Thyroid gland (tissue), 4 donors: ENCODE measurements around the gene FUT3. TPM values are rescaled to one million over a fixed set of nuclear protein-coding genes. Genes with fewer than 3 reads are reported as not detected.

Experiments
- DNase-seq, 2 donors: peaks; one replicate each; pipeline ENCODE4 v3.0.0-alpha.2; 2019
- H3K27ac ChIP-seq, 3 donors: fragments of 200-600 bp; sonication (generic); 1 replicate in 2 of 3; 2 replicates in 1 of 3; pipeline ENCODE4 v1.5.1; 2016 to 2019; ENCODE audit warnings: mild to moderate bottlenecking in 1 of 3, moderate library complexity in 1 of 3
- H3K27me3 ChIP-seq: fragments of 200-600 bp; sonication (generic); one replicate; pipeline ENCODE4 v1.5.1; 2019
- H3K36me3 ChIP-seq, 2 donors: fragments of 200-600 bp; sonication (generic); one replicate each; pipeline ENCODE4 v1.5.1; 2016 to 2019
- H3K4me1 ChIP-seq, 2 donors: fragments of 200-600 bp; sonication (generic); one replicate each; pipeline ENCODE4 v1.5.1; 2017 to 2019
- H3K4me3 ChIP-seq, 3 donors: fragments of 200-600 bp; sonication (generic); replicated peaks in 1 of 3; 1 replicate in 2 of 3; 2 replicates in 1 of 3; pipeline ENCODE4 v1.5.1; 2016; ENCODE audit warnings: mild to moderate bottlenecking in 1 of 3
- H3K9me3 ChIP-seq: fragments of 200-600 bp; sonication (generic); one replicate; pipeline ENCODE4 v1.5.1; 2017
- CTCF ChIP-seq, 6 experiments: fragments of 200-600 bp in 3 of 6; fragments of 450-650 bp in 3 of 6; sonication (generic) in 3 of 6; IDR thresholded peaks; one replicate each; pipeline ENCODE4 v1.5.1; 2016 to 2019; ENCODE audit warnings: antibody characterized with exemption in 6 of 6, mild to moderate bottlenecking in 2 of 6, inconsistent platforms in 1 of 6, moderate library complexity in 1 of 6
- POLR2A ChIP-seq, 2 donors: fragments of 450-650 bp; IDR thresholded peaks; one replicate each; pipeline ENCODE4 v1.6.1; 2017; ENCODE audit warnings: antibody characterized with exemption in 2 of 2, mild to moderate bottlenecking in 2 of 2, moderate library complexity in 1 of 2
- WGBS, 2 donors: methylation state at CpG; one replicate each; pipeline ENCODE4 v1.1.5; 2017; 5-methylcytosine and 5-hydroxymethylcytosine counted together
- intact Hi-C: fragments of 100-400 bp; cut with DNase I; formaldehyde crosslinking; loops from one replicate; pipeline ENCODE4 v1.15.1; 2023
- total RNA-seq, 4 donors: library from RNA; depleted of rRNA; stranded (reverse); fragments of >200 nt; gene quantifications; one replicate each; pipeline ENCODE4 v1.2.3, GENCODE V29; 2016

Gene FUT3
- total RNA-seq, 4 donors from 2014 or later: 0.13 TPM; not detected in 3

- DNase-seq: no peak
- intact Hi-C loops: no loop called here
- H3K4me1 ChIP-seq: no peaks in the 10 kb centered on the region
- no peak overlapping the region for H3K4me3 ChIP-seq
- no peaks in the 10 kb centered on the region for H3K27me3 ChIP-seq
- WGBS, 2 donors: 55 to 56% methylated on average over 15 of the region's 15 CpGs
- no peaks in the 10 kb centered on the region for H3K36me3 ChIP-seq
- H3K9me3 ChIP-seq: no peaks in the 10 kb centered on the region
- no peak overlapping the region for H3K27ac ChIP-seq
- TF ChIP-seq CTCF (IDR thresholded peaks at IDR 0.05) (no peak), POLR2A (IDR thresholded peaks at IDR 0.05) (no peak)
Measured at GRCh38 chr19:5837761-5838352, 13.4 kb downstream of the FUT3 start.

GRCh38 chr19:5832527-5833216 is 18.6 kb downstream of the FUT3 start:
- H3K9me3 ChIP-seq: no peaks in the 10 kb centered on the region
- no peak for TF ChIP-seq POLR2A (IDR thresholded peaks at IDR 0.05)
- no peak for TF ChIP-seq CTCF (IDR thresholded peaks at IDR 0.05)
- no peak overlapping the region for H3K4me3 ChIP-seq
- WGBS, 2 donors: 84 to 87% methylated on average over 6 of the region's 6 CpGs
- H3K27me3 ChIP-seq: no peaks in the 10 kb centered on the region
- peaks cover 5 to 14% of the 10 kb centered on the region in 2 donors for H3K4me1 ChIP-seq
- no peak for DNase-seq
- no peaks in the 10 kb centered on the region for H3K36me3 ChIP-seq
- intact Hi-C loops: no loop called here
- H3K27ac ChIP-seq: no peak overlapping the region

- WGBS, 2 donors: 87 to 91% methylated on average over 12 to 15 of the region's 22 CpGs
- Histone ChIP-seq H3K27ac (no peak overlapping the region), H3K9me3 (no peaks in the 10 kb centered on the region), H3K4me3 (no peak overlapping the region), H3K4me1 (peaks cover 5 to 18% of the 10 kb centered on the region in 2 donors), H3K36me3 (no peaks in the 10 kb centered on the region), H3K27me3 (no peaks in the 10 kb centered on the region)
- TF ChIP-seq POLR2A (IDR thresholded peaks at IDR 0.05) (no peak), CTCF (IDR thresholded peaks at IDR 0.05) (no peak)
- DNase-seq: no peak
- intact Hi-C loops: no loop called here
Measured at GRCh38 chr19:5832061-5832460, 19.2 kb downstream of the FUT3 start.

- no peak for TF ChIP-seq CTCF (IDR thresholded peaks at IDR 0.05)
- TF ChIP-seq POLR2A (IDR thresholded peaks at IDR 0.05): no peak
- intact Hi-C loops: no loop called here
- WGBS, 2 donors: 80 to 89% methylated on average over 3 of the region's 9 CpGs
- Histone ChIP-seq H3K4me1 (peaks cover 5 to 26% of the 10 kb centered on the region in 2 donors), H3K27me3 (no peaks in the 10 kb centered on the region), H3K9me3 (no peaks in the 10 kb centered on the region), H3K4me3 (no peak overlapping the region), H3K27ac (no peak overlapping the region), H3K36me3 (no peaks in the 10 kb centered on the region)
- no peak for DNase-seq
Measured at GRCh38 chr19:5831159-5831558, 20.1 kb downstream of the FUT3 start.

GRCh38 chr19:5829567-5830310 is 21.5 kb downstream of the FUT3 start:
- no peak for TF ChIP-seq CTCF (IDR thresholded peaks at IDR 0.05)
- TF ChIP-seq POLR2A (IDR thresholded peaks at IDR 0.05): no peak
- Histone ChIP-seq H3K4me1 (peaks cover 5 to 26% of the 10 kb centered on the region in 2 donors), H3K9me3 (no peaks in the 10 kb centered on the region), H3K36me3 (no peaks in the 10 kb centered on the region), H3K4me3 (no peak overlapping the region), H3K27me3 (no peaks in the 10 kb centered on the region), H3K27ac (no peak overlapping the region)
- DNase-seq: no peak
- 67 to 71% methylated on average over 6 to 21 of the region's 34 CpGs for WGBS, 2 donors
- intact Hi-C loops: no loop called here
